Measurements from ENCODE around the gene SELENOI.
"Not testable (repeated sequence)": the region's sequence is repeated elsewhere in the genome, so short reads cannot be mapped to it uniquely, and the experiment has no call there.

SELENOI gene

GRCh38 chr2:26325851-26326250, 20.1 kb upstream of the SELENOI start:
- TF ChIP-seq ARNT (IDR thresholded peaks at IDR 0.05), result no peak
- no peak for TF ChIP-seq BHLHE40 (IDR thresholded peaks at IDR 0.05; ENCODE audit: borderline replicate concordance)
- TF ChIP-seq LEF1 (IDR thresholded peaks at IDR 0.05; ENCODE audit: borderline replicate concordance), result no peak
- DNase-seq (ENCODE audit: extremely low spot score), result no peak
- ChIA-PET POLR2A (interaction anchor here (1.2 kb wide), 1 partner anchor 81 kb away, joined by 3 read pairs; the partner anchor contains the start of genes HADHA and HADHB), CTCF (no interaction called here)

DNA sequence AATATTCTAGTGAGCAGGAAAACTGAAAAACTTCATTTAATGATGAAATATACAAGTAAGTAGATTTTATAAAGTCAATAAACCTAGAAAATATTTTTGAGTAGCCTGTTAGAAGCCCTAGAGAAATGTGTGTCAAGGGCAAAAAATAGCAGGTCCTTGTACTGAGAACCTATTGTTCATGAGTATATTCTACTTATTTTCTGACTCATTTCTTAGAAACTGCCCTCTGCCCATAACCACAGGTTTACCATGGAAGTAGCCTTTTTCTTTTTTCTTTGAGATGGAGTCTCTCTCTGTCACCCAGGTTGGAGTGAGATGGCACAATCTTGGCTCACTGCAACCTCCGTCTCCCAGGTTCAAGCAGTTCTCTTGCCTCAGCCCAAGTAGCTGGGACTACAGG, 19.4 kb upstream of the SELENOI start:
- ChIA-PET POLR2A (interaction anchor here (1.2 kb wide), 2 partner anchors 19 to 81 kb away, joined by 3 to 4 read pairs; partner anchors contain the start of genes HADHA, HADHB and SELENOI), CTCF (no interaction called here)
- DNase-seq (ENCODE audit: extremely low spot score), result no peak
- TF ChIP-seq NFRKB (IDR thresholded peaks at IDR 0.05) (no peak), FOXM1 (IDR thresholded peaks at IDR 0.05; ENCODE audit: borderline replicate concordance) (no peak), FOXA1 (IDR thresholded peaks at IDR 0.05) (no peak), LEF1 (IDR thresholded peaks at IDR 0.05; ENCODE audit: borderline replicate concordance) (no peak), ARNT (IDR thresholded peaks at IDR 0.05) (no peak), SP1 (IDR thresholded peaks at IDR 0.05) (no peak), SUZ12 (IDR thresholded peaks at IDR 0.05) (no peak), L3MBTL2 (conservative IDR thresholded peaks at IDR 0.05) (no peak), BHLHE40 (IDR thresholded peaks at IDR 0.05; ENCODE audit: borderline replicate concordance) (no peak)

DNA sequence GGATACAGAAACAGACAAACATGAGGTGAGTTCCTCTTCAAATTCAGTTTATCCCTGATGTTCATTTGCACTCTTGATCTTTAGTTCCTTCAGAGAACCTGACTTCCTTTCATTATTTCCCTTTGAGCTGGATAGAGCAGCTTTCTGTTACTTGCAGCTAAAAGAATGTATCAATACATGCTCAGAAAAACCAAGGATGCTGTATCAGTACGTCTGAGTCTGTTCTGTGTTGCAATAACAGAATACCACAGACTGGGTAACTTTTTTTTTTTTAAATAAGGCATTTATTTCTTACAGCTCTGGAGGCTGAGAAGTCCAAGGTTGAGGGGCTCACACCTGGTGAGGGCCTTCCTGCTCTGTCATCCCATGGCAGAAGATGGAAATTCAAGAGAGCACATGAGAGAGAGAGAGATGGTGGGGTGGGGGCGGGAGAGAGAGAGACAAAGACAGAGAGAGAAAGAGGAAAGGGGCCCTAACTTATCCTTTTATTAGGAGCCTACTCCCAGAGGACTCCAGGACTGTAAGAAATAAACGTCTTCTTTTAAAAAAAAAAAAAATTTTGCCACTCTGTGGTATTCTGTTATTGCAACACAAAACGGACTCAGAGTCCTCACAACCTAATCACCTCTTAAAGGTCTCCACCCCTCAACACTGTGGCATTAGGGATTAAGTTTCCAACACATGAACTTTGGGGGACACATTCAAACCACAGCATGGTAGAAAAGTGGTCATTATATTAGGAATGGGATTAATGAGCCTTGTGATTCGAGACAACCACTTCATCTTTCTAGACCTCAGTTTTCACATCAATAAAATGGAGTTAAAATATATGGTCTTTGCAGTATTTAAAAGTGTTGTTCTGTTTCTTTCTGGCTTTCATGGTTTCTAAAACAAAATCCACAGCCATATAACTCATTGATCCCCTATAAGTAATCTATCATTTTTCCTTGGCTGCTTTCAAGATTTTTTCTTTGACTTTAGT, 18.4 kb upstream of the SELENOI start:
- TF ChIP-seq L3MBTL2 (conservative IDR thresholded peaks at IDR 0.05), result no peak
- TF ChIP-seq FOXK2 (IDR thresholded peaks at IDR 0.05), result no peak
- TF ChIP-seq FOXM1 (IDR thresholded peaks at IDR 0.05; ENCODE audit: borderline replicate concordance), result no peak
- TF ChIP-seq LEF1 (IDR thresholded peaks at IDR 0.05; ENCODE audit: borderline replicate concordance), result no peak
- no peak for TF ChIP-seq ELF4 (IDR thresholded peaks at IDR 0.05)
- no peak for TF ChIP-seq SP1 (IDR thresholded peaks at IDR 0.05)
- TF ChIP-seq FOXA1 (IDR thresholded peaks at IDR 0.05), result no peak
- TF ChIP-seq TARDBP (IDR thresholded peaks at IDR 0.05), result no peak
- TF ChIP-seq NFRKB (IDR thresholded peaks at IDR 0.05), result no peak
- CTCF ChIA-PET, result no interaction called here
- POLR2A ChIA-PET, result interaction anchor here (1.2 kb wide), 1 partner anchor 18 kb away, joined by 4 read pairs; the partner anchor contains the start of gene SELENOI
- no peak for DNase-seq (ENCODE audit: extremely low spot score)

- CTCF ChIA-PET, POLR2A ChIA-PET: not testable (repeated sequence)
Observed at GRCh38 chr2:26329083-26329482, 16.9 kb upstream of the SELENOI start.

DNA sequence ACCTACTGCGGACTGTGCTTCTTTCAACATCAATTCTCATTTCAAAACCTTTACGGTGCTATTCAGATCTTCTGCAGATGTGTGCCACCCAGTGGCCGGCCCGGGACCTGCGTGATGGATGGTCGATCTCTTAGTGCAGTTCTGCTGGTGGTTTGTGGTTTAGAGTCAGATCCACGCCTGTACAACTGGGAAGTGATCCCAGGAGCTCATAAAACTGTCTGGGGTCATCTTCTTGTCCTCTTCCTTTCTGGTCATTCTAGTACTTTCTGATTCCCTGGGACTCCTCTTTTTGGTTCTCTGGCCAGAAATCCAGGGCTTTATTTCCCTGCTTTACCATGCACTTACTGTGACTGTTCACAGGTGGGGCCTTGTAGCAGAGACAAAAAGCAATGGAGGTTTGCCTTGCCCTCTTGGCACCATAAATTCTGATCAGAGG, 15.8 kb upstream of the SELENOI start:
- CTCF ChIA-PET, result interaction anchor here (1.1 kb wide), 2 partner anchors 13 to 84 kb away, joined by 3 read pairs; no protein-coding TSS in a partner anchor
- peak; percentile 77 for DNase-seq (ENCODE audit: extremely low spot score)
- TF ChIP-seq TARDBP (IDR thresholded peaks at IDR 0.05) (no peak), L3MBTL2 (conservative IDR thresholded peaks at IDR 0.05) (no peak), FOXK2 (IDR thresholded peaks at IDR 0.05) (no peak), NFRKB (IDR thresholded peaks at IDR 0.05) (no peak), ELF4 (IDR thresholded peaks at IDR 0.05) (no peak), CTBP1 (IDR thresholded peaks at IDR 0.05; ENCODE audit: borderline replicate concordance) (no peak), BHLHE40 (IDR thresholded peaks at IDR 0.05; ENCODE audit: borderline replicate concordance) (no peak), HDGF (IDR thresholded peaks at IDR 0.05; ENCODE audit: borderline replicate concordance) (no peak), SUZ12 (IDR thresholded peaks at IDR 0.05) (no peak), ARNT (IDR thresholded peaks at IDR 0.05) (no peak), FOXM1 (IDR thresholded peaks at IDR 0.05; ENCODE audit: borderline replicate concordance) (no peak), FOXA1 (IDR thresholded peaks at IDR 0.05) (no peak), SP1 (IDR thresholded peaks at IDR 0.05) (no peak), ZNF384 (IDR thresholded peaks at IDR 0.05) (no peak), LEF1 (IDR thresholded peaks at IDR 0.05; ENCODE audit: borderline replicate concordance) (no peak)
- TF ChIP-seq, protein P1, sequence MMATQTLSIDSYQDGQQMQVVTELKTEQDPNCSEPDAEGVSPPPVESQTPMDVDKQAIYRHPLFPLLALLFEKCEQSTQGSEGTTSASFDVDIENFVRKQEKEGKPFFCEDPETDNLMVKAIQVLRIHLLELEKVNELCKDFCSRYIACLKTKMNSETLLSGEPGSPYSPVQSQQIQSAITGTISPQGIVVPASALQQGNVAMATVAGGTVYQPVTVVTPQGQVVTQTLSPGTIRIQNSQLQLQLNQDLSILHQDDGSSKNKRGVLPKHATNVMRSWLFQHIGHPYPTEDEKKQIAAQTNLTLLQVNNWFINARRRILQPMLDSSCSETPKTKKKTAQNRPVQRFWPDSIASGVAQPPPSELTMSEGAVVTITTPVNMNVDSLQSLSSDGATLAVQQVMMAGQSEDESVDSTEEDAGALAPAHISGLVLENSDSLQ (IDR thresholded peaks at IDR 0.05), result no peak
- POLR2A ChIA-PET, result no interaction called here

More at GRCh38 chr2:26329083-26329482, 16.9 kb upstream of the SELENOI start:
- not testable (repeated sequence) for DNase-seq (ENCODE audit: extremely low spot score)

DNA sequence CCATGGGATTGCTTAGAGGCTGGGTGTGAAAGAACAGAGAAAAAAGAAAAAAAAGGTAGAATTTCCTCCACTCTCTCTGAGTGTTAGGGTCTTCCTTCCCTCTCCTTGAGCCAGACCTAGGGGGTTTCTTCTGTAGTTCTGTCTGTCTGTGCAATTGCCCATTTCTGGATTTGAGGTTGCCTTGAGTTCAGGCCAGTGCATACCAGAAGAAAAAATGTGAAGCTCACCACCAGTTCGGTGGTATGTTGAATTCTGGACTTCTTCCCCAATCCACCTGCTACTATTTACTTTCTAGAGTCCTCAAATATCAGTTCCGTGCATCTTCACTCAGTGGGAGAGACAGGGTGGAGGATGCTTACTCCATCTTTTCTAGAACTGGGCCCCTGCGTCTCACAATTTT, 15.3 kb upstream of the SELENOI start:
- DNase-seq (ENCODE audit: extremely low spot score), result no peak
- CTCF ChIA-PET, result interaction anchor here (1.1 kb wide), 2 partner anchors 13 to 84 kb away, joined by 3 read pairs; no protein-coding TSS in a partner anchor
- no peak for TF ChIP-seq BHLHE40 (IDR thresholded peaks at IDR 0.05; ENCODE audit: borderline replicate concordance)
- TF ChIP-seq HDGF (IDR thresholded peaks at IDR 0.05; ENCODE audit: borderline replicate concordance), result no peak
- TF ChIP-seq LEF1 (IDR thresholded peaks at IDR 0.05; ENCODE audit: borderline replicate concordance), result no peak
- no peak for TF ChIP-seq NFRKB (IDR thresholded peaks at IDR 0.05)
- TF ChIP-seq ZNF384 (IDR thresholded peaks at IDR 0.05), result no peak
- no peak for TF ChIP-seq ARNT (IDR thresholded peaks at IDR 0.05)
- no peak for TF ChIP-seq FOXA1 (IDR thresholded peaks at IDR 0.05)
- POLR2A ChIA-PET, result interaction anchor here (1.0 kb wide), 1 partner anchor 14 kb away, joined by 4 read pairs; no protein-coding TSS in a partner anchor

DNA sequence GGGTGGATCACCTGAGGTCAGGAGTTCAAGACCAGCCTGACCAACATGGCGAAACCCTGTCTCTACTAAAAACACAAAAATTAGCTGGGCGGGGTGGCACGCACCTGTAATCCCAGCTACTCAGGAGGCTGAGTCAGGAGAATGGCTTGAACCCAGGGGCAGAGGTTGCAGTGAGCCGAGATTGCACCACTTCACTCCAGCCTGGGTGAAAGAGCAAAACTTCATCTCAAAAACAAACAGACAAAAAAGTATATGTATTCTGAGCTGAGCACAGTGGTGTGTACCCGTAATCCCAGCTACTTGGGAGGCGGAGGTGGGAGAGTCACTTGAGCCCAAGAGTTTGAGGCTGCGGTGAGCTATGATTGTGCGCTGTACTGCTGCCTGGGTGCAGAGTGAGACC, 14.6 kb upstream of the SELENOI start:
- ChIA-PET CTCF (interaction anchor here (1.1 kb wide), 2 partner anchors 14 to 85 kb away, joined by 3 read pairs; no protein-coding TSS in a partner anchor), POLR2A (interaction anchor here (1.0 kb wide), 1 partner anchor 13 kb away, joined by 4 read pairs; no protein-coding TSS in a partner anchor)
- DNase-seq (ENCODE audit: extremely low spot score), result not testable (repeated sequence)

Measured in HEK293T (cell line).